ENCODE data around the gene MRGPRX2. TPM values are rescaled to one million over a fixed set of nuclear protein-coding genes. Genes with fewer than 3 reads are reported as not detected.

The MRGPRX2 gene
- total and polyA plus RNA-seq, 9 of the 15 experiments (the other 6 are each of a cell fraction or from before 2014, with no cell fraction given), result not detected

DNA sequence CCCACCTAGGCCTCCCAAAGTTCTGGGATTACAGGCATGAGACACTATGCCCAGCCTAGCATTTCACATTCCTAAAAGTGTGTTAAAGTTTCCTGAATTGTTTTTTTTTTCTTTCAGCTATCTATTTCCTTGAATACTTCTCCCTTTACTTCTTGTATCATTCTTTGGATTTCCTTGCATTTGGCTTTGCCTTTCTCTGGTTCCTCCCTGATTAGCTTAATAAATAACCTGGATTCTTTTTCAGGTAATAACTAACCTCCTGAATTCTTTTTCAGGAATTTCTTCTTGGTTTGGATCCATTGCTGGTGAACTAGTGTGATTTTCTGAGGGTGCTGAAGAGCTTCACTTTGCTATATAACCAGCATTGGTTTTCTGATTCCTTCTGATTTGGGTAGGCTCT, 47.9 kb downstream of the MRGPRX2 start:
- no peak for TF ChIP-seq ASH1L (IDR thresholded peaks at IDR 0.05; ENCODE audit: borderline replicate concordance, low read depth, partially characterized antibody)
- TF ChIP-seq JUN (IDR thresholded peaks at IDR 0.05; ENCODE audit: borderline replicate concordance, low read depth, low read length), result no peak
- TF ChIP-seq JUN (CRISPR knock-in tag; IDR thresholded peaks at IDR 0.05; ENCODE audit: borderline replicate concordance), result no peak
- no peak for TF ChIP-seq NFRKB (IDR thresholded peaks at IDR 0.05; ENCODE audit: low read depth)
- Histone ChIP-seq H3K9me3 (replicated peaks; ENCODE audit: control insufficient read depth, insufficient read depth, low read depth, low read length) (no peaks in the 10 kb centered on the region), H3K27me3 (ENCODE audit: control insufficient read depth in 2 of 2, insufficient read depth in 2 of 2, low read length in 2 of 2) (no peaks in the 10 kb centered on the region), H3K4me1 (replicated peaks in 1 of 2; ENCODE audit: control insufficient read depth in 2 of 2, insufficient read depth in 2 of 2, low read length in 2 of 2) (no peaks in the 10 kb centered on the region), H3K4me2 (ENCODE audit: insufficient read depth, low read length) (no peak overlapping the region), H3K4me3 (no peak overlapping the region), H3K9ac (ENCODE audit: insufficient read depth in 1 of 2, low read depth in 2 of 2, low read length in 2 of 2) (no peak overlapping the region), H3K27ac (ENCODE audit: extremely low read depth, low read depth, low read length) (no peak overlapping the region), H3K9me1 (ENCODE audit: control insufficient read depth, insufficient read depth, low read length) (no peaks in the 10 kb centered on the region), H4K20me1 (replicated peaks; ENCODE audit: control insufficient read depth, insufficient read depth, low read length) (no peaks in the 10 kb centered on the region), H3K79me2 (ENCODE audit: control insufficient read depth, insufficient read depth, low read length) (no peaks in the 10 kb centered on the region), H3K36me3 (ENCODE audit: control insufficient read depth, insufficient read depth, low read length) (no peaks in the 10 kb centered on the region), H2AFZ (ENCODE audit: low read depth, low read length) (no peak overlapping the region)
- in situ Hi-C loops (cut with MboI) (no loop called here), intact Hi-C loops (cut with micrococcal nuclease) (no loop called here)
- ChIA-PET CTCF (ENCODE audit: low intra/inter-chr PET ratio) (no interaction called here), POLR2A (no interaction called here)
- FAIRE-seq (no peak), ATAC-seq (no peak), DNase-seq (ENCODE audit: extremely low read depth in 1 of 4, low spot score in 3 of 4) (no peak)
- no TSS peak for BruUV-seq (replicated peaks)

Other genes starting within 250 kb of the MRGPRX2 start
- gene MRGPRX1, start 121.3 kb downstream of the MRGPRX2 start, total RNA-seq (2014; rRNA removed), result not detected in 2 replicates
- gene MRGPRX1, start 121.3 kb downstream of the MRGPRX2 start, total RNA-seq (2014; rRNA removed; fragmentation: Illumina TruSeq; extraction: Trizol), result not detected in 2 replicates
- gene MRGPRX1, start 121.3 kb downstream of the MRGPRX2 start, total RNA-seq (2015; rRNA removed; fragmentation: Illumina TruSeq; extraction: Trizol), result not detected in 2 replicates
- not detected in 2 replicates for gene MRGPRX1, start 121.3 kb downstream of the MRGPRX2 start, total RNA-seq (2021)
- gene MRGPRX1, start 121.3 kb downstream of the MRGPRX2 start, polyA plus RNA-seq (2011; rRNA removed), result not detected in 2 replicates
- gene MRGPRX1, start 121.3 kb downstream of the MRGPRX2 start, polyA plus RNA-seq (2014; fragmentation: Illumina TruSeq; extraction: Trizol), result not detected in 2 replicates
- gene MRGPRX1, start 121.3 kb downstream of the MRGPRX2 start, polyA plus RNA-seq (2014; fragmentation: Nextera tagmentation; extraction: Ambion mirVana), result not detected
- not detected in 2 replicates for gene MRGPRX1, start 121.3 kb downstream of the MRGPRX2 start, polyA plus RNA-seq (2014; rRNA removed)
- 7.0 and 8.5 TPM in 2 replicates for gene ZDHHC13, start 56.5 kb upstream of the MRGPRX2 start, total RNA-seq (2014; rRNA removed)
- 13.9 and 14.6 TPM in 2 replicates for gene ZDHHC13, start 56.5 kb upstream of the MRGPRX2 start, total RNA-seq (2014; rRNA removed; fragmentation: Illumina TruSeq; extraction: Trizol)
- 10.8 and 11.0 TPM in 2 replicates for gene ZDHHC13, start 56.5 kb upstream of the MRGPRX2 start, total RNA-seq (2015; rRNA removed; fragmentation: Illumina TruSeq; extraction: Trizol)
- gene ZDHHC13, start 56.5 kb upstream of the MRGPRX2 start, total RNA-seq (2021), result 8.7 and 9.5 TPM in 2 replicates
- 14.0 and 18.6 TPM in 2 replicates for gene ZDHHC13, start 56.5 kb upstream of the MRGPRX2 start, polyA plus RNA-seq (2011; rRNA removed)
- 10.1 and 12.0 TPM in 2 replicates for gene ZDHHC13, start 56.5 kb upstream of the MRGPRX2 start, polyA plus RNA-seq (2014; fragmentation: Illumina TruSeq; extraction: Trizol)
- gene ZDHHC13, start 56.5 kb upstream of the MRGPRX2 start, polyA plus RNA-seq (2014; fragmentation: Nextera tagmentation; extraction: Ambion mirVana), result 1 to 10 TPM; 4.7 to 4.9 TPM
- 10.0 and 11.2 TPM in 2 replicates for gene ZDHHC13, start 56.5 kb upstream of the MRGPRX2 start, polyA plus RNA-seq (2014; rRNA removed)
- not detected in 2 replicates for gene CSRP3, start 141.3 kb upstream of the MRGPRX2 start, total RNA-seq (2014; rRNA removed)
- gene CSRP3, start 141.3 kb upstream of the MRGPRX2 start, total RNA-seq (2014; rRNA removed; fragmentation: Illumina TruSeq; extraction: Trizol), result not detected in 2 replicates
- 0.14 TPM in 1 of 2 replicates, not detected in the other for gene CSRP3, start 141.3 kb upstream of the MRGPRX2 start, total RNA-seq (2015; rRNA removed; fragmentation: Illumina TruSeq; extraction: Trizol)
- gene CSRP3, start 141.3 kb upstream of the MRGPRX2 start, total RNA-seq (2021), result not detected in 2 replicates
- not detected in 2 replicates for gene CSRP3, start 141.3 kb upstream of the MRGPRX2 start, polyA plus RNA-seq (2011; rRNA removed)
- not detected in 2 replicates for gene CSRP3, start 141.3 kb upstream of the MRGPRX2 start, polyA plus RNA-seq (2014; fragmentation: Illumina TruSeq; extraction: Trizol)
- not detected for gene CSRP3, start 141.3 kb upstream of the MRGPRX2 start, polyA plus RNA-seq (2014; fragmentation: Nextera tagmentation; extraction: Ambion mirVana)
- not detected in 2 replicates for gene CSRP3, start 141.3 kb upstream of the MRGPRX2 start, polyA plus RNA-seq (2014; rRNA removed)
- 6.9 and 9.3 TPM in 2 replicates for gene E2F8, start 180.2 kb upstream of the MRGPRX2 start, total RNA-seq (2014; rRNA removed)
- gene E2F8, start 180.2 kb upstream of the MRGPRX2 start, total RNA-seq (2014; rRNA removed; fragmentation: Illumina TruSeq; extraction: Trizol), result 11.9 and 13.8 TPM in 2 replicates
- gene E2F8, start 180.2 kb upstream of the MRGPRX2 start, total RNA-seq (2015; rRNA removed; fragmentation: Illumina TruSeq; extraction: Trizol), result 14.0 and 15.1 TPM in 2 replicates
- gene E2F8, start 180.2 kb upstream of the MRGPRX2 start, total RNA-seq (2021), result 16.1 and 17.6 TPM in 2 replicates
- gene E2F8, start 180.2 kb upstream of the MRGPRX2 start, polyA plus RNA-seq (2011; rRNA removed), result 12.1 and 14.5 TPM in 2 replicates
- 23.0 and 23.6 TPM in 2 replicates for gene E2F8, start 180.2 kb upstream of the MRGPRX2 start, polyA plus RNA-seq (2014; fragmentation: Illumina TruSeq; extraction: Trizol)
- 10 to 100 TPM in 1 of 2 experiments, 1 to 10 TPM in 1; 7.2 to 11.1 TPM for gene E2F8, start 180.2 kb upstream of the MRGPRX2 start, polyA plus RNA-seq (2014; fragmentation: Nextera tagmentation; extraction: Ambion mirVana)
- gene E2F8, start 180.2 kb upstream of the MRGPRX2 start, polyA plus RNA-seq (2014; rRNA removed), result 11.1 and 13.1 TPM in 2 replicates